Measurements from ENCODE around the gene CDH9. TPM values are rescaled to one million over a fixed set of nuclear protein-coding genes. Genes with fewer than 3 reads are reported as not detected.

CDH9 gene
- total and polyA plus RNA-seq, 9 donors, result not detected

- Histone ChIP-seq H3K27me3 (no peaks in the 10 kb centered on the region), H3K4me1 (ENCODE audit: insufficient read depth) (no peaks in the 10 kb centered on the region), H3K36me3 (no peaks in the 10 kb centered on the region), H3K27ac (no peak overlapping the region), H3K9me3 (no peaks in the 10 kb centered on the region), H3K4me3 (no peak overlapping the region)
- 61 to 65% (median 64%) methylated on average over 1 of the region's 1 CpG for WGBS, 3 donors
- TF ChIP-seq EP300 (IDR thresholded peaks at IDR 0.05), result no peak
- TF ChIP-seq CTCF (IDR thresholded peaks at IDR 0.05), result no peak
- TF ChIP-seq POLR2A (IDR thresholded peaks at IDR 0.05), result no peak
- intact Hi-C loops (cut with DNase I), result no loop called here
- DNase-seq, result no peak
Observed at GRCh38 chr5:26986985-26987384, 51.4 kb downstream of the CDH9 start.

GRCh38 chr5:26981750-26982149 lies 56.6 kb downstream of the CDH9 start:
- WGBS, 3 donors, result 62 to 74% (median 74%) methylated on average over 3 of the region's 3 CpGs
- Histone ChIP-seq H3K4me1 (ENCODE audit: insufficient read depth) (no peaks in the 10 kb centered on the region), H3K27ac (no peak overlapping the region), H3K36me3 (no peaks in the 10 kb centered on the region), H3K9me3 (no peaks in the 10 kb centered on the region), H3K4me3 (no peak overlapping the region), H3K27me3 (no peaks in the 10 kb centered on the region)
- TF ChIP-seq POLR2A (IDR thresholded peaks at IDR 0.05), result no peak
- no peak for TF ChIP-seq CTCF (IDR thresholded peaks at IDR 0.05)
- TF ChIP-seq EP300 (IDR thresholded peaks at IDR 0.05), result no peak
- intact Hi-C loops (cut with DNase I), result no loop called here
- DNase-seq, result no peak

- Histone ChIP-seq H3K27me3 (no peaks in the 10 kb centered on the region), H3K4me1 (ENCODE audit: insufficient read depth) (no peaks in the 10 kb centered on the region), H3K36me3 (no peaks in the 10 kb centered on the region), H3K9me3 (no peaks in the 10 kb centered on the region), H3K4me3 (no peak overlapping the region), H3K27ac (no peak overlapping the region)
- intact Hi-C loops (cut with DNase I), result no loop called here
- 66 to 85% (median 77%) methylated on average over 1 of the region's 1 CpG for WGBS, 3 donors
- TF ChIP-seq EP300 (IDR thresholded peaks at IDR 0.05) (no peak), POLR2A (IDR thresholded peaks at IDR 0.05) (no peak), CTCF (IDR thresholded peaks at IDR 0.05) (no peak)
- DNase-seq, result no peak
Observed at GRCh38 chr5:26959290-26959689, 79.1 kb downstream of the CDH9 start.

- intact Hi-C loops (cut with DNase I), result no loop called here
- Histone ChIP-seq H3K9me3 (no peaks in the 10 kb centered on the region), H3K27me3 (no peaks in the 10 kb centered on the region), H3K4me3 (no peak overlapping the region), H3K27ac (no peak overlapping the region), H3K36me3 (no peaks in the 10 kb centered on the region), H3K4me1 (ENCODE audit: insufficient read depth) (no peaks in the 10 kb centered on the region)
- TF ChIP-seq CTCF (IDR thresholded peaks at IDR 0.05) (no peak), EP300 (IDR thresholded peaks at IDR 0.05) (no peak), POLR2A (IDR thresholded peaks at IDR 0.05) (no peak)
- no peak for DNase-seq
- WGBS, 3 donors, result 49 to 73% (median 49%) methylated on average over 2 of the region's 2 CpGs
Observed at GRCh38 chr5:26955161-26955560, 83.2 kb downstream of the CDH9 start.

- DNase-seq, result no peak
- TF ChIP-seq POLR2A (IDR thresholded peaks at IDR 0.05) (no peak), EP300 (IDR thresholded peaks at IDR 0.05) (no peak), CTCF (IDR thresholded peaks at IDR 0.05) (no peak)
- no peak overlapping the region for H3K4me3 ChIP-seq
- 76 to 86% (median 78%) methylated on average over 2 of the region's 2 CpGs for WGBS, 3 donors
- intact Hi-C loops (cut with DNase I), result no loop called here
- H3K4me1 ChIP-seq (ENCODE audit: insufficient read depth), result no peaks in the 10 kb centered on the region
- no peaks in the 10 kb centered on the region for H3K36me3 ChIP-seq
- no peak overlapping the region for H3K27ac ChIP-seq
- H3K27me3 ChIP-seq, result no peaks in the 10 kb centered on the region
- H3K9me3 ChIP-seq, result no peaks in the 10 kb centered on the region
Observed at GRCh38 chr5:26948921-26949320, 89.5 kb downstream of the CDH9 start.
